GM18526 (cell line): ENCODE measurements around the gene DNAJB4.

Experiments used
- POLR2A ChIP-seq: IDR thresholded peaks from 3 replicates; pipeline ENCODE4 v1.6.1; 2011; ENCODE audit not compliant: insufficient read length; ENCODE audit errors: extremely low read depth

The DNAJB4 gene

GRCh38 chr1:78047106-78047505 lies 42.4 kb downstream of the DNAJB4 start:
- TF ChIP-seq POLR2A, result no peak

- TF ChIP-seq POLR2A, result no peak
Measured at GRCh38 chr1:78047631-78048030, 42.9 kb downstream of the DNAJB4 start.

DNA sequence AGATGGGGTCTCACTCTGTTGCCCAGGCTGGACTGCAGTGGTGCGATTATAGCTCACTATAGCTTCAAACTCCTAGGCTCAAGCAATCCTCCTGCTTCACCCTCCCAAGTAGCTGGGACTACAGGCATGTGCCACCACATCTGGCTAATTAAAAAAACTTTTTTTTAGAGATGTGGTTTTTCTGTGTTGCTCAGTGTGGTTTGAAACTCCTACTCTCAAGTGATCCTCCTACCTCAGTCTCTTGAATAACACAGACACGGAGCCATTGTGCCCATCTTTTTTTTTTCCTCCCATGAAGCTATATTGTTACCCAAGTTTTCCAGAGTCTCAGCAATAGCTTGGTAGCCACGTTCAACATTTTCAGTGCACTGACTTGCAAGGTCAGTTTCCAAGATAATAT lies 43.7 kb downstream of the DNAJB4 start:
- no peak for TF ChIP-seq POLR2A

DNA sequence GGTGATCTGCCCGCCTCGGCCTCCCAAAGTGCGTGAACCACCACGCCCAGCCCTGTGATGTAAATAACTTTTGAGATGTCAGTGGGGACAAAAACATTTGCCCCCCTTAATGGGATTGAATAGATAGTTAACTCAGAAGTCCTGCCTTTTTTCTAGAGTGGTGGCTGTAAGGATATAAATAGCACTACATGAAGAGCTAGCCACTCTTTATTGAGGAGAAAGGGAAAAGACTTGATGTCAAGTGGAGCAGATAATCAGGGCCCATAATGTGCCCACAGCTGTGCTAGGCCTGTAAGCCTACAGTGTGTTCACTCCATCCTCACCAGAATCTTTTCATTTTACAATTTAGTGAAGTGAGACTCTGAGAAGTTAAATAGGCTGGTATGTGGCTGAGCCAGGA lies 44.7 kb downstream of the DNAJB4 start:
- no peak for TF ChIP-seq POLR2A

DNA sequence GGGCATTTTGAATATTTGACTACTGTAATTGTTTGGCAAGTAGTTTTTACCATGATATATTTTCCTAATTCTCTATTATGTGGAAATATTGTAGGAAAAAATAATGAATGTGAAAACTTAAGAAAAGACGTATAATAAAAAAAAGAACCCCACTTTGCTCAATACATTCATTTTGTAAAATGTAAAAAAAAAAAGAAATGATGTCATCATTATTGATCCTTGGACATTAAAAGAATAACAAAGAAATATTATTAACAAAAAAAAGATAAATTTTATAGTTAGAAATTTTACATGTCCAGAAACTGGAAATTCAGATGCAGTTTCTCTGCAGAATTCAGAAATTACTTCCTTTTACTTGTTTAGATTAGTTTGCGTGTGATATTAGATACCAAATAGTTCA lies 46.3 kb downstream of the DNAJB4 start:
- no peak for TF ChIP-seq POLR2A

- TF ChIP-seq POLR2A, result no peak
Measured at GRCh38 chr1:78052685-78053405, 48.1 kb downstream of the DNAJB4 start.

GRCh38 chr1:78053498-78053897 lies 48.8 kb downstream of the DNAJB4 start:
- no peak for TF ChIP-seq POLR2A

DNA sequence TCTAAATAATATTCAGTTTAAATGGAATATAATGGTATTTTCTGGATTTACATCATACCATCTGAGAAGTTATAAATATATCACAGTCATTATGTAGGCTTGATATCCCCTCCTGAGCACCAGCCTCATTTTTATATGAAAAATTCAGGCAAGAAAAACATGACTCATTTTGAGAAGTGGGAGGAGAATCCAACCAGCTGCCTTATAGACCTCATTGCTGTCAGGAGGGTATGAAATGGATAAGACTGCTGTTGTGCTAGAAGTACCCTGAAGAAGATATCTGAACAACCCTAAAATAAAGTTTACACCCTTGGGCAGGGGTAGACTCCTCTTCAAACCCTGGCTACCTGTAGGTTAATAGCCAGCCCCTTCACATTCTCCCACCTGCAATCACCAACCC lies 49.8 kb downstream of the DNAJB4 start:
- no peak for TF ChIP-seq POLR2A

GRCh38 chr1:78054972-78055371 lies 50.2 kb downstream of the DNAJB4 start:
- no peak for TF ChIP-seq POLR2A

GRCh38 chr1:78055565-78056132 lies 50.9 kb downstream of the DNAJB4 start:
- no peak for TF ChIP-seq POLR2A

DNA sequence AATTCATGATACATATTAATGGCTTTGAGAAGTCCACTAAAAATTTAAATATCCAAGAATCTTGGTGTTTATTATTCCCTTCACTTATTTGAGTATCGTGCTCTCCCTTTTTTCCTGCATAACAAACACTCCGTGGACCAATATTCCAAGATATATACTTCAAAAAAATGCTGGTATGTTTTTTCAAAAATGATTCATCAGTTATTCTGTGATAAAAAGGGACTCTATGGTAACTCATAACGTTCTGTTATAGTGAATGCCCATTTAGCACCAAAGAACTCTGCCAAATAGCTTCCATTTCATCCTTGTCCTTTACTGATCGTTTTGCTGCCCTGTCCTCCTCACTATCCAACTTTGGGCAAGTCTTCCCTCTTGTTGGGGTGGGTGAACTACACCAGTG lies 53.9 kb downstream of the DNAJB4 start:
- no peak for TF ChIP-seq POLR2A

DNA sequence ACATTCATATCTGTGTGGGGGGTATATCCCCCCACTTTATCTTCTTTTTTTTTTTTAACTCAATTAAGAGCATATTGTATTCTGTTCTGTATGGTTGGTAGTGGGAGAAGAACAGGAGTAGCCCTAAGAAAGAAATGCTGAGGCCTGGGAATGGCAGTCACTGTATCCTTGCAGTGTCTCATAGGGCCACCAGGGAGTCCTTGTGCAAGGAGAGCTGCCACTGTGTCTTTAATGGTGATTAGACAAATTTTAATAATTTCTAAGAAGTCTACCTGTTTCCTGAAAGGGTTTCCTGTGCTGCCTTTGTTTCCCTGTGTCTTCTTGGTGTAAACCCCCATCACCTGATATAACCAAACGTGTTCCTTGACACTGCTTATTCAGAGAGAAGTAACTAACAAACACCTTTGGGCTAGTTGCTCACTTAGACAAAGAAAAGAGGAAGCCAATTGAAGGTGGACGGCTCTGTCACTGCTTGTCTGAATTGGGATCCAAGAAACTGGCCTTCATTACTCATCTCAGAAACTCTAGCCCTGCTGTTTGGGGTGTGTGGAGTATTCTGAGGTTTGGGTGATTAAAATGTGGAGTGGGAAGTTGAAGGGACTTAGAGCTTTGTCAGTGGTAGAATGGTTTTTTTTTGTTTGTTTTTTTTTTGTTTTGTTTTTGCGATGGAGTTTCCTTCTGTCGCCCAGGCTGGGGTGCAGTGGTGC lies 56.3 kb downstream of the DNAJB4 start:
- no peak for TF ChIP-seq POLR2A

DNA sequence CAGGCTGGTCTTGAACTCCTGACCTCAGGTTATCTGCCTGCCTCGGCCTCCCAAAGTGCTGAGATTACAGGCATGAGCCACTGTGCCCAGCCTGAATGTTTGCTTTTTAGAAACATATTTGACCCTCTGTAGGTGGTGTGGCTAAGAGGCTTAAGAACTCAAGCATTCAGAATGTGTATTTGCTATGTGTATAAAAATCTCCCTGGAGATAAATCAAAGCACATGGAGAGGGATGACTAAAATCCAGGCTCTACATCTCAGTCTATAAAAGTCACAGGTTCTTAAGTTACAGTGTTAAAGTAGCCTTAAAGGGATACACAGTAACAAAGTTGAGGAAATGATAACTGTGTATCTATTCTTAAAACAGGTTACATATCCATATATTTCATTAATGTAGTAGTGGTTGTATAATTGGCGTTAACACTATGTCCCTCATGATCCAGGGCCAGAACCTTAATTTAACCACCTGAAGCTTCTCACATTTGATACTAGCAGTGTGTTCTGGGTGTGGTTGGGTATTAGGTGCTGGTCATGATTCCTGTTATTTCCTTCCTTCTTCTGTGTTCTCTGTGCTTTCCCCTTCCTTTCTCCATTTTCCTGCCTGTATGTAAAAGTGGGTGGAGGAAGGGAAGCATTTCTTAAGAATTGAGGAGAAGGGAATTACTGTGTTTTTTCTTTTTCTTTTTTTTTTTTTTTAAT lies 57.2 kb downstream of the DNAJB4 start:
- no peak for TF ChIP-seq POLR2A
